Large intestine (tissue), 12 donors: ENCODE measurements around the gene ATP1B1. TPM values are rescaled to one million over a fixed set of nuclear protein-coding genes. Genes with fewer than 3 reads are reported as not detected.

ENCODE experiments used
- DNase-seq, 2 donors: peaks; one replicate each; pipeline versions ENCODE4 v3.0.0 to v3.0.0-alpha.2; 2013
- H3K27ac ChIP-seq: one replicate; pipeline ENCODE4 v1.5.1; 2013; ENCODE audit warnings: low read length
- H3K27me3 ChIP-seq: 2 replicates; pipeline ENCODE4 v1.6.1; 2013; ENCODE audit warnings: low read length; ENCODE audit not compliant: control insufficient read depth, insufficient read depth
- H3K36me3 ChIP-seq: 2 replicates; pipeline ENCODE4 v1.6.1; 2013; ENCODE audit warnings: low read length; ENCODE audit not compliant: control insufficient read depth, insufficient read depth
- H3K4me1 ChIP-seq: one replicate; pipeline ENCODE4 v1.6.1; 2013; ENCODE audit warnings: low read length; ENCODE audit not compliant: control insufficient read depth, insufficient read depth
- H3K4me3 ChIP-seq: one replicate; pipeline ENCODE4 v1.5.1; 2013; ENCODE audit warnings: low read length
- H3K9me3 ChIP-seq: one replicate; pipeline ENCODE4 v1.6.1; 2013; ENCODE audit warnings: mild to moderate bottlenecking, low read depth, low read length, moderate library complexity; ENCODE audit not compliant: control insufficient read depth
- WGBS: methylation state at CpG from one replicate; pipeline ENCODE4 v1.1.5; 2013; ENCODE audit warnings: low lambda C conversion rate; ENCODE audit not compliant: insufficient coverage; 5-methylcytosine and 5-hydroxymethylcytosine counted together
- long read RNA-seq, 11 donors: transcript quantifications; one replicate each; lab custom pipeline, GENCODE V29; 2026
- polyA plus RNA-seq: library from polyadenylated mRNA; unstranded; fragments of 120-200 nt; gene quantifications from one replicate; pipeline ENCODE4 v1.2.1, GENCODE V29; 2013

The ATP1B1 gene
- 167 TPM for polyA plus RNA-seq
- long read RNA-seq, donor 1, transcript ATP1B1-201 (6 exons, 1,883 nt): major isoform, 16 of 33 reads
- long read RNA-seq, donor 1, partial matches to known transcripts: 17 of 33 reads
- long read RNA-seq, donor 1, other reads (novel, unspliced or antisense): 0 of 33 reads
- long read RNA-seq, donor 2, transcript ATP1B1-201 (6 exons, 1,883 nt): major isoform, 26 of 639 reads
- long read RNA-seq, donor 2, partial matches to known transcripts: 608 of 639 reads
- long read RNA-seq, donor 2, other reads (novel, unspliced or antisense): 5 of 639 reads
- long read RNA-seq, donor 3: 0 reads
- long read RNA-seq, donor 4, transcript ATP1B1-201 (6 exons, 1,883 nt): major isoform, 5 of 5 reads
- long read RNA-seq, donor 4, partial matches to known transcripts: 0 of 5 reads
- long read RNA-seq, donor 4, other reads (novel, unspliced or antisense): 0 of 5 reads
- long read RNA-seq, donor 5, transcript ATP1B1-201 (6 exons, 1,883 nt): major isoform, 10 of 15 reads
- long read RNA-seq, donor 5, partial matches to known transcripts: 5 of 15 reads
- long read RNA-seq, donor 5, other reads (novel, unspliced or antisense): 0 of 15 reads
- long read RNA-seq, donor 6, transcript ATP1B1-201 (6 exons, 1,883 nt): major isoform, 44 of 79 reads
- long read RNA-seq, donor 6, partial matches to known transcripts: 35 of 79 reads
- long read RNA-seq, donor 6, other reads (novel, unspliced or antisense): 0 of 79 reads
- long read RNA-seq, donor 7, transcript ATP1B1-201 (6 exons, 1,883 nt): major isoform, 23 of 201 reads
- long read RNA-seq, donor 7, partial matches to known transcripts: 178 of 201 reads
- long read RNA-seq, donor 7, other reads (novel, unspliced or antisense): 0 of 201 reads
- long read RNA-seq, donor 8, transcript ATP1B1-201 (6 exons, 1,883 nt): major isoform, 41 of 552 reads
- long read RNA-seq, donor 8, partial matches to known transcripts: 511 of 552 reads
- long read RNA-seq, donor 8, other reads (novel, unspliced or antisense): 0 of 552 reads
- long read RNA-seq, donor 9, transcript ATP1B1-201 (6 exons, 1,883 nt): major isoform, 30 of 330 reads
- long read RNA-seq, donor 9, partial matches to known transcripts: 300 of 330 reads
- long read RNA-seq, donor 9, other reads (novel, unspliced or antisense): 0 of 330 reads
- long read RNA-seq, donor 10, transcript ATP1B1-201 (6 exons, 1,883 nt): major isoform, 28 of 380 reads
- long read RNA-seq, donor 10, partial matches to known transcripts: 346 of 380 reads
- long read RNA-seq, donor 10, other reads (novel, unspliced or antisense): 6 of 380 reads
- long read RNA-seq, donor 11, transcript ATP1B1-201 (6 exons, 1,883 nt): major isoform, 28 of 40 reads
- long read RNA-seq, donor 11, partial matches to known transcripts: 12 of 40 reads
- long read RNA-seq, donor 11, other reads (novel, unspliced or antisense): 0 of 40 reads

DNA sequence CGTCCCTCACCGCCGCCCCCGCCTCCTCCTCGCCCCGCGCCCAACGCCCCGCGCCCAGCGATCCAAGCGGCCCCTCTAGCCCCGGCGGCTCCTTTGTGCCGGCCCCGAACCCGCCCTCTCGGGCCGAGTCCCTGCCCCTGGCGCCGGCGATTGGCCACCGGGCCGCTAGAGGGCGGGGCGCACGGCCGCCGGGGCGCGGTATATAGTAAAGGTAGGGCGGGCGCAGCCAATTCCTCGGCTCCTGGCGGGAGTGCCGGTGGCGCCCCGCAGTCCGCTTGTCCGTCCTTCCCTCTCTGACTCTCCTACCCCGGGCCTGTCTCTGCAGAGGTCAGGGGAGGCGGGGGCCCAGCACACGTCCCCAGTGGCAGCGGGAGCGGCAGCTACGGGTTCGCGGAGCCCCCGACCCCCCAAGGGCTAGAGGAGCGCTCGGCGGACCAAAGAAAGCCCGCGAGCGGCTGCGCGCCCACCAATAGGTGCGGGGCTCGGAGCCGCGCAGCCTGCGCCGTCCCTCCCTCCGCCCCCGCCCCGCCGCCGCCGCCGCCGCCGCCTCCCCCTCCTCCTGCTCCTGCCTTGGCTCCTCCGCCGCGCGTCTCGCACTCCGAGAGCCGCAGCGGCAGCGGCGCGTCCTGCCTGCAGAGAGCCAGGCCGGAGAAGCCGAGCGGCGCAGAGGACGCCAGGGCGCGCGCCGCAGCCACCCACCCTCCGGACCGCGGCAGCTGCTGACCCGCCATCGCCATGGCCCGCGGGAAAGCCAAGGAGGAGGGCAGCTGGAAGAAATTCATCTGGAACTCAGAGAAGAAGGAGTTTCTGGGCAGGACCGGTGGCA, at the start of gene ATP1B1:
TSS of gene ATP1B1 (plus strand) at position 596 of the 826 bp plus-strand sequence. CDS start at position 736, 140 bp downstream.
- Histone ChIP-seq H3K27ac (peak within 1 kb of the TSS; percentile 91), H3K36me3 (peaks cover 3% of the 10 kb centered on the region), H3K9me3 (no peaks in the 10 kb centered on the region), H3K4me3 (peak within 1 kb of the TSS; percentile 83), H3K27me3 (no peaks in the 10 kb centered on the region), H3K4me1 (peaks cover 54% of the 10 kb centered on the region)
- WGBS: no CpG with 5 or more reads among the region's 100 CpGs
- peak; percentile 88 to 96 for DNase-seq

DNA sequence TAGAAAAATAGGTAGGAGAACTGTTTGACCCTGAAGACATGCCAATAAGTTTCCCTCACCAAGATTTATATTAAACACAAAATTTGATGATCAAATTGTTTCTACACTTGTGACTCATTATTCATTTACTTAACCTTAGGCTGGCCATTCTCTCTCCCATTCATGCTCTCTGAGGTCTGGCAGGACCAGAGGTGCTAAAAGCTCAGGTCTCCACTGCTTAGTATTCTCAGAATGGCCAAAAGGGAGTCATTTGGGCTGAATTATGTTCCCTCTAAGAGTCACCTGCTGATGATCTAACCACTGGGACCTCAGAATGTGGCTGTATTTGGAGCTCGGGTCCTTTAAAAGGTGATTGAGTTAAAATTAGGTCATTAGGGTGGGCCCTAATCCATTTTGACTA, 47.1 kb upstream of the ATP1B1 start:
- Histone ChIP-seq H3K27ac (peak overlapping the region; percentile 66), H3K36me3 (no peaks in the 10 kb centered on the region), H3K4me1 (peaks cover 4% of the 10 kb centered on the region), H3K27me3 (no peaks in the 10 kb centered on the region), H3K4me3 (no peak overlapping the region), H3K9me3 (peaks cover 2% of the 10 kb centered on the region)
- no peak for DNase-seq
- 100% methylated on average over 1 of the region's 1 CpG for WGBS

DNA sequence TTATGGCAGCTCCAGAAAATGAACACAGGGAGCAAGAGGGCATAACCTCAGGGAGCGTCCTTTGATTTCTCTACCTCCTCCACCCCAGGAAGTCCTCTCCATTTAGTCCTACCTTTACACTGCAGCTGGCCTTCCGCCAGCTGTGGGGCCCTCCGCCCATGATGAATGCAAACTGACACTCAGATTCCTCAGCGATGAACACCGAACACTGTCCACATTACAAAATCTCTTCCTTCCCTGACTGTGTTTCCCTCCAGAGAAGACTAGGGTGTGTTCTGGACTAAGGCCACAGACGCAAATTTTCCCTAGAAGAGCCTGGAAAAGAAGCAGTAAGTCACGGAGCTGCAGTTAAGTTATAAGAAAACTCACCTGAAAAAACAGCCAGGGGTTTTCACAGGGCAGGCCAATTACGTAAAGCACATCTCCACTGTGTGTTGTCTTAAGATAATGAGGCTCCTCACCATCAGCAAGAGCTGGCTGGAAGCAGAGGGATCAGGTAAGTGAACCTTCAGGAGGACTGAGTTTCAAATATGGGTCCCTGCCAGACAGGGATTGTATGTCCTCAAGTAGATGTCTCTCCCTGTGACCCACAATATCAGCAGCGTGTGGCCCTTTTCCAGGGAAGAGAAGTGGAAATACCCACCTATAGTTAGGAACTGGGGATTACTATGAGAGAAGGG, 46.3 kb upstream of the ATP1B1 start:
- H3K27ac ChIP-seq: peak overlapping the region; percentile 66
- DNase-seq: peak; percentile 80 to 88
- no CpG with 5 or more reads among the region's 9 CpGs for WGBS
- peaks cover 4% of the 10 kb centered on the region for H3K4me1 ChIP-seq
- no peaks in the 10 kb centered on the region for H3K27me3 ChIP-seq
- H3K4me3 ChIP-seq: no peak overlapping the region
- H3K9me3 ChIP-seq: peaks cover 2% of the 10 kb centered on the region
- H3K36me3 ChIP-seq: no peaks in the 10 kb centered on the region

DNA sequence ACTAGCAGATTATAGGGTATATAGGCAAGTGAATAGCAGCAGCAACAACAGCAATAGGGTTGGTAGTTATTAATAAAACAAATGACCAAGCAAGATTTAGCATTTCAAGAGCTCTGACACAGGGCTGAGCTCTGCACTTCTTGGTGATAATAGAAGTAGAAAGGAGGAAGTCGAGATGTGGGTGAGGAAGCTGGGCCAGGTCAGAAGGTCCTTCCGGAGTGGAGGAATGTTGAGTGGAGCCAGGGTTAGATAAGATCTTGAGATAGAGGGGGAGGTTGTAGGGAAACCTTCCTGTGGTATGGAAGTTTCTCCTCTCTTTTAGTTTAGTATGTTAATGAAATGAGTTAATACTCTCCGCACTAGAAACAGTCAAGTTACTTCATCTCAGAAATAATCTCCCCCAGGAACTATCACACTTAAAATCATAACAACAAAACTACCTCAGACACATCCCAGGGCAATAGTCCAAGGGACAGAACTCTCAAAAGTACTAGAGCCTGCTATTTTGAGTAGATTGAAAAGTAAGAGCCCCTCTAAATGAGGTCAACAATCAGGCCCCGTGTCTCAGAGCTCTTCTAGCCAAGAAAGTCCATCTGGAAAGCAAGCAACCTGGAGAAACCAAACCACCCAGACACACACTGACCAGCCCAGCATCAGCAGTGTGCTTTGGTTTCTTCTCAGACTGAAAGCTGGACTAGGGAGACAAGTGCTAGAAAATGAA, 45.4 kb upstream of the ATP1B1 start:
- H3K4me3 ChIP-seq: no peak overlapping the region
- no peaks in the 10 kb centered on the region for H3K36me3 ChIP-seq
- WGBS: no CpG with 5 or more reads among the region's 4 CpGs
- peaks cover 4% of the 10 kb centered on the region for H3K4me1 ChIP-seq
- peaks cover 2% of the 10 kb centered on the region for H3K9me3 ChIP-seq
- DNase-seq: peak; percentile 29 to 43
- peak overlapping the region; percentile 66 for H3K27ac ChIP-seq
- no peaks in the 10 kb centered on the region for H3K27me3 ChIP-seq

DNA sequence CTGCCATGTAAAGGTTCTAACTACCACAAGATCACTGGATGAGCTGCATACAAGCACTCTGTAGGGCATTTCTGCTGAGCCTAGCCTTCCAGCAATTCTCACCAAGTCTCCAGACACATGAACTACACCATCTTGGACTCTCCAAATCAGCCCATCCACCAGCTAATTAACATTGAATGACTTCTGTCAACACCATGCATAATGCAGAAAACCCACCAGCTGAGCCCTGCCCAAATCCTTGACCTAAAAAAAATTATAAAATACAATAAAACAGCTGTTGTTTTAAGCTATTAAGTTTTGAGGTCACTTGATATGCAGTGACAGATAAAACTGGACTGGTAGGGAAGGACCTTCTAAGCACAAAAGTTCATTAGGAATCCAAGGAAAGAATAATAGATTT, 44.3 kb upstream of the ATP1B1 start:
- Histone ChIP-seq H3K27me3 (no peaks in the 10 kb centered on the region), H3K4me1 (peaks cover 4% of the 10 kb centered on the region), H3K36me3 (no peaks in the 10 kb centered on the region), H3K4me3 (no peak overlapping the region), H3K27ac (no peak overlapping the region), H3K9me3 (peaks cover 10% of the 10 kb centered on the region)
- DNase-seq: no peak

DNA sequence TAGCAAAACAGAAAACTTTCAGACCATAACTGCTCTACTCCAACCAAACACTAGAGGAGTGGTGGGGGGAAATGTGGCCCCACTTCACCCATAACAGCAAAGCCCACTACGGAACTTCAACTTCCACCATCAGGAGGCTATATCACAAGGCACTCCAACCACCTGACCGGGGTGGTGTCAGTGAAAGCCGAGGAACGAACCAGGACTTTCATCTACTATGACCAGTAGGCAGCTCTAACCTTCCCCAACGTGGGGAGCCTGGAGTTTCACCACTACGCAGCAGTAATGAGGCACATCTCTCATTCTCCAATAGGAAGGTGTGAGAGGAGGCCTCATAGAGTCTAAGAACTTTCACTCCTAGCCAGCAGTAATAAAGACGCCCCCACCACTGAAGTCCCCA, 42.4 kb upstream of the ATP1B1 start:
- peaks cover 14% of the 10 kb centered on the region for H3K9me3 ChIP-seq
- DNase-seq: no peak
- H3K4me1 ChIP-seq: peaks cover 4% of the 10 kb centered on the region
- no peak overlapping the region for H3K4me3 ChIP-seq
- H3K27ac ChIP-seq: no peak overlapping the region
- H3K36me3 ChIP-seq: no peaks in the 10 kb centered on the region
- WGBS: no CpG with 5 or more reads among the region's 7 CpGs
- H3K27me3 ChIP-seq: no peaks in the 10 kb centered on the region

DNA sequence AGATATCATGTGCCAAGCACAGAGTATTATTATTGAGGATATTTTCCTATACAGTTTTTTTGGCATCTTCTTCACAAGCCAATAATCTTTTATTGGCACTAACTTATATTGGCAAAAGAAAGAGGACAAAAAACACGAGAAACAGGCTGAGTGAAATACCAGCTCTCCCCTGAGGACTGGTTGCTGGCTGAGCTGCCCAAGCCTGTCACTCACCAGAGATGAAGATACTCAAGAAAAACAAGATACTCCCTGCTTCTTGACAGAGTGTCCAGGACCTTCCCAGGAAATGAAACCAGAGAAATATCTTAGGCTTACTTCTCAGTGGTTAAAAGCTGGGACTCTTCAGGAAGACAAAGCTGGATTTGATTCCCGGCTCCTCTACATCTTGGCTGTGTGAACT, 35.9 kb upstream of the ATP1B1 start:
- no CpG with 5 or more reads among the region's 2 CpGs for WGBS
- Histone ChIP-seq H3K36me3 (no peaks in the 10 kb centered on the region), H3K27ac (no peak overlapping the region), H3K9me3 (peaks cover 12% of the 10 kb centered on the region), H3K4me1 (no peaks in the 10 kb centered on the region), H3K27me3 (no peaks in the 10 kb centered on the region), H3K4me3 (no peak overlapping the region)
- no peak for DNase-seq

DNA sequence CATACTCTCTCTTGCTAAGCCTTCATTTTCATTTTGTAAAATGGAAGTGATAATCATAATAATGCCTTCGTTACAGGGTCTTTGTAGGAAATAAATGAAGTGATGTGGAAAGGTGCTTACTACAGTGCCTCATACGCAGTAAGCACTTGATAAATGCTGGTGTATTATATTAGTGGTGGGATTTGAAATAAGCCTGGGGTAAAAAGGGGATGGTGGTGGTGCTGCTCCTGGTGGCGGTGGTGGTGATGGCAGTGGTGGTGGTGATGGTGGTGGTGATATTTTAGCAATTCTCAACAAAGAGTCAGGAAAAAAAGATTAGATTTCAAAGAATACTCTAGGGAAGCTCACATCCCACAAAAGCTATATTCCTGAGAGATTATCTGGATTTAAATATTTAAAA, 35.5 kb upstream of the ATP1B1 start:
- no peak for DNase-seq
- 83% methylated on average over 1 of the region's 3 CpGs for WGBS
- H3K36me3 ChIP-seq: no peaks in the 10 kb centered on the region

More for the DNA sequence above, 35.5 kb upstream of the ATP1B1 start:
- Histone ChIP-seq H3K4me3 (no peak overlapping the region), H3K9me3 (peaks cover 12% of the 10 kb centered on the region), H3K4me1 (no peaks in the 10 kb centered on the region), H3K27me3 (no peaks in the 10 kb centered on the region), H3K27ac (no peak overlapping the region)
